Thoracic aorta (tissue), 2 donors: ENCODE results near the gene USP13. TPM values are rescaled to one million over a fixed set of nuclear protein-coding genes. Genes with fewer than 3 reads are reported as not detected.
"Not testable (repeated sequence)": the region's sequence is repeated elsewhere in the genome, so short reads cannot be mapped to it uniquely, and the experiment has no call there.

Experiments used
- ATAC-seq: fragments of 150-250 bp; one replicate; pipeline ENCODE4 v1.8.0; 2017; ENCODE audit warnings: low read depth; ENCODE audit not compliant: insufficient number of reproducible peaks, low FRiP score
- DNase-seq: peaks from one replicate; pipeline ENCODE4 v3.0.0-alpha.2; 2020; ENCODE audit warnings: low spot score
- H3K27ac ChIP-seq, 2 donors: fragments of 200-600 bp; sonication (generic); 1 replicate in 1 of 2; 2 replicates in 1 of 2; pipeline ENCODE4 v1.5.1; 2016; ENCODE audit warnings: mild to moderate bottlenecking in 2 of 2, moderate library complexity in 2 of 2
- H3K27me3 ChIP-seq: fragments of 200-600 bp; sonication (generic); replicated peaks from 2 replicates; pipeline ENCODE4 v1.6.0; 2016; ENCODE audit warnings: mild to moderate bottlenecking; ENCODE audit not compliant: insufficient read depth
- H3K36me3 ChIP-seq: fragments of 200-600 bp; sonication (generic); one replicate; pipeline ENCODE4 v1.5.1; 2016
- H3K4me1 ChIP-seq, 2 donors: fragments of 200-600 bp; sonication (generic); 1 replicate in 1 of 2; 2 replicates in 1 of 2; pipeline versions ENCODE4 v1.5.1 to v1.6.0; 2016; ENCODE audit warnings: low read depth in 2 of 2, mild to moderate bottlenecking in 1 of 2; ENCODE audit not compliant: control insufficient read depth in 1 of 2
- H3K4me3 ChIP-seq: fragments of 200-600 bp; sonication (generic); 2 replicates; pipeline ENCODE4 v1.5.1; 2016; ENCODE audit warnings: mild to moderate bottlenecking
- H3K9me3 ChIP-seq: fragments of 200-600 bp; sonication (generic); 2 replicates; pipeline ENCODE4 v1.5.1; 2016
- total RNA-seq, 2 donors: library from RNA; depleted of rRNA; stranded (reverse); fragments of >200 nt; gene quantifications; one replicate each; pipeline versions ENCODE4 v1.1.0 to v1.2.3, GENCODE V29; 2016
- TF ChIP-seq, protein P1 (sequence below): fragments of 200-600 bp; sonication (generic); IDR thresholded peaks from one replicate; pipeline ENCODE4 v1.5.1; 2019; ENCODE audit warnings: antibody characterized with exemption

The USP13 gene
- total RNA-seq, 2 donors from 2014 or later, result 5.1 to 8.2 TPM

DNA sequence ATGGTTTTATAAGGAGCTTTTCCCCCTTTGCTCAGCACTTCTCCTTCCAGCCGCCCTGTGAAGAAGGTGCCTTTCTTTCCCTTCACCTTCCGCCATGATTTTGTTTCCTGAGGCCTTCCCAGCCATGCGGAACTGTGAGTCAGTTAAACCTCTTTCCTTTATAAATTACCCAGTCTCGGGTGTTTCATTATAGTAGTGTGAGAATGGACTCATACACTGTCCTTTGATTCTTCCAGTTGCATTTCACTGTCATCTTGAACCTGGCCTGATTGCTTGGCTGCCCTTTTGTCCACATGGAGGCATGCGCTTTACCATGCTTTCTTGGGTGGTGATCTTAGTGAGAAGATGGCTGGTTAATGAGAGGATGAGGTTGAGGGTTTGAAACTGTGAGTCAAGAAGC, 23.2 kb downstream of the USP13 start:
- TF ChIP-seq, protein P1, sequence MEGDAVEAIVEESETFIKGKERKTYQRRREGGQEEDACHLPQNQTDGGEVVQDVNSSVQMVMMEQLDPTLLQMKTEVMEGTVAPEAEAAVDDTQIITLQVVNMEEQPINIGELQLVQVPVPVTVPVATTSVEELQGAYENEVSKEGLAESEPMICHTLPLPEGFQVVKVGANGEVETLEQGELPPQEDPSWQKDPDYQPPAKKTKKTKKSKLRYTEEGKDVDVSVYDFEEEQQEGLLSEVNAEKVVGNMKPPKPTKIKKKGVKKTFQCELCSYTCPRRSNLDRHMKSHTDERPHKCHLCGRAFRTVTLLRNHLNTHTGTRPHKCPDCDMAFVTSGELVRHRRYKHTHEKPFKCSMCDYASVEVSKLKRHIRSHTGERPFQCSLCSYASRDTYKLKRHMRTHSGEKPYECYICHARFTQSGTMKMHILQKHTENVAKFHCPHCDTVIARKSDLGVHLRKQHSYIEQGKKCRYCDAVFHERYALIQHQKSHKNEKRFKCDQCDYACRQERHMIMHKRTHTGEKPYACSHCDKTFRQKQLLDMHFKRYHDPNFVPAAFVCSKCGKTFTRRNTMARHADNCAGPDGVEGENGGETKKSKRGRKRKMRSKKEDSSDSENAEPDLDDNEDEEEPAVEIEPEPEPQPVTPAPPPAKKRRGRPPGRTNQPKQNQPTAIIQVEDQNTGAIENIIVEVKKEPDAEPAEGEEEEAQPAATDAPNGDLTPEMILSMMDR, result no peak
- DNase-seq (no peak), ATAC-seq (no peak)
- Histone ChIP-seq H3K4me1 (no peaks in the 10 kb centered on the region), H3K36me3 (no peaks in the 10 kb centered on the region), H3K27ac (no peak overlapping the region), H3K4me3 (no peak overlapping the region), H3K27me3 (no peaks in the 10 kb centered on the region), H3K9me3 (no peaks in the 10 kb centered on the region)

DNA sequence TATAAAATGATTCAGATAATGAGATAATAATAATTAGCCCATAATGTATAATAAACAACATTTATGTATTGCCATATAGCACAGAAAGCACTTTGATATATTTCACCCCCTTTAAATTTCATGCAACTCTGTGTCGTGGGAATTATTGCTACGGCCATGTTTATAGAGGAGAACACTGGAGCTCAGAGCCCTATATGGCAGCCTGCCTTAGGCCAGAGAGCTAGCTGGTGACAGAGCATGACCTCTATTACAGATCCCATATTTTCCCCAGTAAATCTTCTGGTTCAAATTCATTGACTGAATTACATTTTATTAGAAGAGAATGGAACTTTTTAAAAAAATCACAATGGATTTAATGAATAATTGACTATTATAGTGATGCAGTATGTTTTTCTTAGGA, 25.0 kb downstream of the USP13 start:
- DNase-seq (no peak), ATAC-seq (no peak)
- no peaks in the 10 kb centered on the region for H3K9me3 ChIP-seq
- H3K4me1 ChIP-seq, result peaks cover 4 to 5% of the 10 kb centered on the region in 2 donors
- TF ChIP-seq, protein P1, result no peak
- no peak overlapping the region for H3K4me3 ChIP-seq
- H3K36me3 ChIP-seq, result no peaks in the 10 kb centered on the region
- no peak overlapping the region for H3K27ac ChIP-seq
- H3K27me3 ChIP-seq, result no peaks in the 10 kb centered on the region

DNA sequence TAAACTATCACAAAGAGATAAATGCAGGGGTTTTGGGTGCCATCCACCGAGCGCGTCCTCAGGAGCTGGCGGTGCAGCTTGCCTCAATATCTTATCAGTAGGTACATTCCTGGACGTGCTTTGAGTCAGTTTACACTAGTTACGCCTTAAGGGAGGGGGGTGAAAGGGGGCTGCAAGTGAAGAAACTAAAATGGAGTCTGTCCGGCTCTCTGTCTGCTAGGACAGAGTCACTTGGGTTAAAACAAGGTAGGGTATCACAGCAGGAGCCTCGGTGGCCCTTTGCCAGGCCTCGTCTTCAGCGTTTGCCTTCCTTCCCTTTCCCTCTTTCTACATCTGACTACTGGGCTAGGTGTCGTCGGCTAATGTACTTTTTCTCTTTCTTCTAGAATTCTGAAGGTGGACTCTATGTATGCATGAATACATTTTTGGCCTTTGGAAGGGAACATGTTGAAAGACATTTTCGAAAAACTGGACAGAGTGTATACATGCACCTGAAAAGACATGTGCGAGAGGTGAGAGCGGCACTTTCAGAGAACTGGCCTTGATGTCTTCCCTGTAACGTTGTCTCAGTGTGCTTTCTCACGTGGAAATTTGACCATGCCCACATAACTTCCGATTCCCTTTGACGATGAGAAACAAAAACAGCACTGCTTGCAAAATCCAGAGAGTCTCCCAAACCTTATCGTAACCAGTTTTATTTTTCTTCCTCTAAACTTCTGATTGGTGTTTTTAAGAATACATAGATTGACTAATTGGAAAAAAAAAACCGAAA, 28.8 kb downstream of the USP13 start:
- Histone ChIP-seq H3K36me3 (peaks cover 4% of the 10 kb centered on the region), H3K27ac (no peak overlapping the region), H3K27me3 (no peaks in the 10 kb centered on the region), H3K4me1 (peaks cover 6 to 8% of the 10 kb centered on the region in 2 donors), H3K4me3 (no peak overlapping the region), H3K9me3 (no peaks in the 10 kb centered on the region)
- ATAC-seq, result no peak
- TF ChIP-seq, protein P1, result no peak
- no peak for DNase-seq

DNA sequence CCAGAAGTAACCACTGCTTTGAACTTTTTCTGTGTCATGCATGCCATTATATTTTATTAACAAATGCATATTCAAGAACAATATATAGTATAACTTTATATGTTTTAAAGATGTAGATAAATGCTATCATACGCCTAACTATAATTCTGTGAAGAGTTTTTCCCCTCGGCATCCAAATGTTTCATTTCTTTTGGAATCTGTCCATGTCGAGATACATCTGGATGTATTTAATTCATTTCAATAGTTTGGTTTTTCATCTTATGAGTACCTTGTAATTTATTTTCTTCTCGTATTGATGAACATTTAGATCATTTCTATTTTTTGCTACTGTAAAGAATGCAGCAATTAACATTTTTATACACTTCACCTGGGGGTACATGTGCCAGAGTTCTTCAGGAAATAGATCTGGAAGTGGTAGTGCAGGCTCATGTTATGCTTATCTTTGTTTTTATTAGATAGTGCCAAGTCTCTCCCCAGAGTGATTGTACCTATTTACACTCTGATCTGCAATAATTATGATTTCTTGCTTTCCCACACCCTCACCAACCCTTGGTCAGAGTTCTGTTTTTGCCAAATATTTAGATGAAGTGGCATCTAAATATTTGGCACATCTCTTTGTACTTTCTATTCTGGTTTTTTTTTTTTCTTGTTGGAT, 29.7 kb downstream of the USP13 start:
- no peak overlapping the region for H3K4me3 ChIP-seq
- H3K36me3 ChIP-seq, result peaks cover 4% of the 10 kb centered on the region
- H3K27ac ChIP-seq, result no peak overlapping the region
- peaks cover 6 to 8% of the 10 kb centered on the region in 2 donors for H3K4me1 ChIP-seq
- H3K27me3 ChIP-seq, result no peaks in the 10 kb centered on the region
- ATAC-seq (no peak), DNase-seq (no peak)
- no peaks in the 10 kb centered on the region for H3K9me3 ChIP-seq
- TF ChIP-seq, protein P1, result no peak

DNA sequence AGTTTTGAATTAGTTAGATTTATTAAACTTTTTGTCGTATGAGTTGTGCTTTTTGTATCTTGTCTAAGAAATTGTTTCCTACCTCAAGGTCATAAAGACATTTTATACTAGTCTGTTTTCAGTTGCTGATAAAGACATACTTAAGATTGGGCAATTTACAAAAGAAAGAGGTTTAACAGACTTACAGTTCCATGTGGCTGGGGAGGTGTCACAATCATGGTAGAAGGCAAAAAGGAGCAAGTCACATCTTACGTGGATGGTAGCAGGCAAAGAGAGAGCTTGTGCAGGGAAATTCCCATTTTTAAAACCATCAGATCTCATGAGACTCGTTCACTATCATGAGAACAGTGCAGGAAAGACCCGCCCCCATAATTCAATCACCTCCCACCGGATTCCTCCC, 30.4 kb downstream of the USP13 start:
- not testable (repeated sequence) for H3K27me3 ChIP-seq, H3K27ac ChIP-seq, H3K4me1 ChIP-seq, ATAC-seq, H3K36me3 ChIP-seq, H3K4me3 ChIP-seq, DNase-seq, H3K9me3 ChIP-seq
